Body of pancreas (tissue), 4 donors: ENCODE measurements around the gene ABCA8.

Experiments used
- CTCF ChIP-seq, 7 experiments: fragments of 450-650 bp in 4 of 7; fragments of 200-600 bp in 3 of 7; sonication (generic) in 3 of 7; IDR thresholded peaks; one replicate each; pipeline ENCODE4 v1.5.1; 2016 to 2019; ENCODE audit warnings: antibody characterized with exemption in 7 of 7
- POLR2A ChIP-seq, 3 donors: fragments of 450-650 bp; IDR thresholded peaks; one replicate each; pipeline ENCODE4 v1.6.1; 2016; ENCODE audit warnings: antibody characterized with exemption in 3 of 3, mild to moderate bottlenecking in 2 of 3

GRCh38 chr17:68850749-68851510 lies 104.3 kb downstream of the ABCA8 start:
- TF ChIP-seq CTCF (IDR thresholded peaks at IDR 0.05) (no peak), POLR2A (IDR thresholded peaks at IDR 0.05) (no peak)
